CD4-positive, alpha-beta T cell (primary cell): ENCODE results near the gene WDPCP. TPM values are rescaled to one million over a fixed set of nuclear protein-coding genes. Genes with fewer than 3 reads are reported as not detected.
"Not testable (repeated sequence)": the region's sequence is repeated elsewhere in the genome, so short reads cannot be mapped to it uniquely, and the experiment has no call there.

Experiments
- ATAC-seq: fragments of 200-7000 bp; cut with Tn5 transposase; one replicate; pipeline ENCODE4 v1.10.0; 2022; ENCODE audit warnings: mild to moderate bottlenecking; ENCODE audit not compliant: poor library complexity
- CTCF ChIA-PET: fragments of 350-600 bp; sonication (Branson Sonifier 250); formaldehyde crosslinking; loops from one replicate; lab custom pipeline; 2021; ENCODE audit warnings: antibody characterized with exemption, inconsistent platforms; lab: Charles Lee
- POLR2A ChIA-PET: fragments of 350-600 bp; sonication (Branson Sonifier 250); formaldehyde crosslinking; loops from one replicate; lab custom pipeline; 2021; ENCODE audit warnings: antibody characterized with exemption, inconsistent platforms; lab: Charles Lee
- DNase-seq, 14 experiments: peaks; one replicate each; pipeline ENCODE4 v3.0.0-alpha.2; 2013 to 2020; ENCODE audit warnings: mixed read lengths in 2 of 14
- H3K27ac ChIP-seq, 2 donors: one replicate each; pipeline versions ENCODE4 v1.5.1 to v1.7.0; 2013; ENCODE audit warnings: low read length in 2 of 2, low read depth in 1 of 2, mild to moderate bottlenecking in 1 of 2
- H3K27me3 ChIP-seq, 2 experiments: 1 replicate in 1 of 2; 2 replicates in 1 of 2; pipeline versions ENCODE4 v1.6.1 to v1.7.0; 2013; ENCODE audit warnings: low read length in 2 of 2, control low read depth in 1 of 2, mild to moderate bottlenecking in 1 of 2, moderate library complexity in 1 of 2; ENCODE audit not compliant: insufficient read depth in 2 of 2, control insufficient read depth in 1 of 2
- H3K36me3 ChIP-seq: one replicate; pipeline ENCODE4 v1.6.1; 2013; ENCODE audit warnings: low read length, control low read depth; ENCODE audit not compliant: insufficient read depth
- H3K4me1 ChIP-seq: one replicate; pipeline ENCODE4 v1.6.1; 2013; ENCODE audit warnings: low read length, control low read depth; ENCODE audit not compliant: insufficient read depth
- H3K4me3 ChIP-seq: one replicate; pipeline ENCODE4 v1.5.1; 2013; ENCODE audit warnings: mild to moderate bottlenecking, low read length, moderate library complexity
- H3K9me3 ChIP-seq, 2 experiments: 1 replicate in 1 of 2; 2 replicates in 1 of 2; pipeline versions ENCODE4 v1.6.1 to v1.7.0; 2013; ENCODE audit warnings: low read length in 2 of 2, mild to moderate bottlenecking in 2 of 2, control low read depth in 1 of 2, moderate library complexity in 1 of 2; ENCODE audit not compliant: control insufficient read depth in 1 of 2, insufficient read depth in 1 of 2
- H3K27ac Mint-ChIP-seq: one replicate; pipeline ENCODE4 v1.8.0; 2020; ENCODE audit warnings: mixed read lengths
- H3K27me3 Mint-ChIP-seq: one replicate; pipeline ENCODE4 v1.8.0; 2021; ENCODE audit warnings: mixed read lengths
- H3K36me3 Mint-ChIP-seq: one replicate; pipeline ENCODE4 v1.8.0; 2021; ENCODE audit warnings: low read depth, mixed read lengths
- H3K4me1 Mint-ChIP-seq: one replicate; pipeline ENCODE4 v1.8.0; 2021; ENCODE audit warnings: low read depth, mixed read lengths
- H3K4me3 Mint-ChIP-seq: one replicate; pipeline ENCODE4 v1.8.0; 2020; ENCODE audit warnings: mild to moderate bottlenecking, mixed read lengths
- H3K9me3 Mint-ChIP-seq: one replicate; pipeline ENCODE4 v1.8.0; 2020; ENCODE audit warnings: mixed read lengths
- CTCF ChIP-seq: fragments of 200-600 bp; IDR thresholded peaks from one replicate; pipeline ENCODE4 v1.8.0; 2022; ENCODE audit warnings: antibody characterized with exemption, mild to moderate bottlenecking
- intact Hi-C, 2 experiments: fragments of 100-400 bp; cut with DNase I in 1 of 2; cut with micrococcal nuclease in 1 of 2; formaldehyde crosslinking; loops; one replicate each; pipeline versions ENCODE4 v1.15.1 to v1.9.0; 2023 to 2025; cut with DNase I, micrococcal nuclease
- total RNA-seq, 174 experiments: library from RNA in 2 of 174; stranded (reverse) in 2 of 174; gene quantifications; one replicate each; pipeline ENCODE4 v1.2.3 and lab custom pipeline; 2021 to 2026

The WDPCP gene
- total RNA-seq, 2 experiments from 2014 or later: 8.7 to 9.9 TPM

- CTCF ChIA-PET: no interaction called here
- POLR2A ChIA-PET: no interaction called here
- intact Hi-C loops: no loop called here
- ATAC-seq (no peak), DNase-seq (no peak)
- Histone ChIP-seq H3K4me3 (no peak overlapping the region), H3K4me1 (no peaks in the 10 kb centered on the region), H3K27ac (no peak overlapping the region), H3K36me3 (peaks cover 19% of the 10 kb centered on the region), H3K27me3 (no peaks in the 10 kb centered on the region), H3K9me3 (peaks cover 0 to 5% of the 10 kb centered on the region in 2 experiments)
- Mint-ChIP-seq H3K4me1 (no peaks in the 10 kb centered on the region), H3K36me3 (peaks cover 19% of the 10 kb centered on the region), H3K27ac (no peak overlapping the region), H3K27me3 (peaks cover 6% of the 10 kb centered on the region), H3K4me3 (no peak overlapping the region), H3K9me3 (no peaks in the 10 kb centered on the region)
- TF ChIP-seq CTCF: no peak
These were observed 22.2 kb upstream of the WDPCP start for GRCh38 chr2:63610525-63610924.

GRCh38 chr2:63608865-63609264 lies 20.6 kb upstream of the WDPCP start:
- H3K4me3 Mint-ChIP-seq, H3K27ac Mint-ChIP-seq, H3K4me1 ChIP-seq, intact Hi-C loops, H3K9me3 Mint-ChIP-seq, H3K27me3 ChIP-seq, CTCF ChIA-PET, POLR2A ChIA-PET, H3K9me3 ChIP-seq, H3K27ac ChIP-seq, ATAC-seq, H3K4me3 ChIP-seq, H3K27me3 Mint-ChIP-seq, DNase-seq, H3K4me1 Mint-ChIP-seq: not testable (repeated sequence)
- H3K36me3 Mint-ChIP-seq: peaks cover 32% of the 10 kb centered on the region
- H3K36me3 ChIP-seq: peaks cover 35% of the 10 kb centered on the region

- no peaks in the 10 kb centered on the region for H3K27me3 ChIP-seq
- Mint-ChIP-seq H3K4me3 (no peak overlapping the region), H3K36me3 (peaks cover 74% of the 10 kb centered on the region), H3K4me1 (no peaks in the 10 kb centered on the region), H3K9me3 (no peaks in the 10 kb centered on the region), H3K27me3 (no peaks in the 10 kb centered on the region), H3K27ac (no peak overlapping the region)
- H3K4me1 ChIP-seq: no peaks in the 10 kb centered on the region
- intact Hi-C loops: no loop called here
- ChIA-PET POLR2A (interaction anchor here (1.3 kb wide), 1 partner anchor 16 kb away, joined by 4 read pairs; the partner anchor contains the start of genes MDH1 and WDPCP), CTCF (interaction anchor here (1.1 kb wide), 1 partner anchor 176 kb away, joined by 3 read pairs; no protein-coding TSS in a partner anchor)
- H3K36me3 ChIP-seq: peaks cover 70% of the 10 kb centered on the region
- peaks cover 0 to 5% of the 10 kb centered on the region in 2 experiments for H3K9me3 ChIP-seq
- no peak overlapping the region for H3K4me3 ChIP-seq
- TF ChIP-seq CTCF: no peak
- ATAC-seq: no peak
- no peak overlapping the region for H3K27ac ChIP-seq
- no peak for DNase-seq
These were observed 16.4 kb upstream of the WDPCP start for GRCh38 chr2:63604666-63605065.

GRCh38 chr2:63600881-63601460 lies 12.7 kb upstream of the WDPCP start:
- H3K27me3 Mint-ChIP-seq: no peaks in the 10 kb centered on the region
- ChIA-PET POLR2A (interaction anchor here (2.9 kb wide), 1 partner anchor 13 kb away, joined by 21 read pairs; the partner anchor contains the start of genes MDH1 and WDPCP), CTCF (no interaction called here)
- no peaks in the 10 kb centered on the region for H3K27me3 ChIP-seq
- no peak for DNase-seq
- ATAC-seq: no peak
- intact Hi-C loops: no loop called here
- H3K27ac ChIP-seq: no peak overlapping the region
- H3K27ac Mint-ChIP-seq: no peak overlapping the region
- no peak overlapping the region for H3K4me3 ChIP-seq
- no peak for TF ChIP-seq CTCF
- H3K9me3 Mint-ChIP-seq: no peaks in the 10 kb centered on the region
- peaks cover 90% of the 10 kb centered on the region for H3K36me3 Mint-ChIP-seq
- no peaks in the 10 kb centered on the region for H3K9me3 ChIP-seq
- H3K4me1 Mint-ChIP-seq: no peaks in the 10 kb centered on the region
- H3K4me1 ChIP-seq: no peaks in the 10 kb centered on the region
- H3K4me3 Mint-ChIP-seq: no peak overlapping the region
- peaks cover 75% of the 10 kb centered on the region for H3K36me3 ChIP-seq
